Measurements from ENCODE around the gene PARP3.

The PARP3 gene

GRCh38 chr3:51966486-51966885 lies 24.3 kb downstream of the PARP3 start:
- DNase-seq (ENCODE audit: low spot score) (no peak), ATAC-seq (ENCODE audit: low read depth) (no peak)
- Histone ChIP-seq H3K4me1 (ENCODE audit: insufficient read depth, poor library complexity, severe bottlenecking) (no peaks in the 10 kb centered on the region), H3K27me3 (ENCODE audit: insufficient read depth, poor library complexity, severe bottlenecking) (no peaks in the 10 kb centered on the region), H3K9me3 (ENCODE audit: severe bottlenecking) (no peaks in the 10 kb centered on the region), H3K27ac (ENCODE audit: poor library complexity, severe bottlenecking) (no peak overlapping the region), H3K36me3 (ENCODE audit: low read depth) (no peaks in the 10 kb centered on the region), H3K4me3 (ENCODE audit: severe bottlenecking) (peak overlapping the region; percentile 89)
- TF ChIP-seq, protein P1, sequence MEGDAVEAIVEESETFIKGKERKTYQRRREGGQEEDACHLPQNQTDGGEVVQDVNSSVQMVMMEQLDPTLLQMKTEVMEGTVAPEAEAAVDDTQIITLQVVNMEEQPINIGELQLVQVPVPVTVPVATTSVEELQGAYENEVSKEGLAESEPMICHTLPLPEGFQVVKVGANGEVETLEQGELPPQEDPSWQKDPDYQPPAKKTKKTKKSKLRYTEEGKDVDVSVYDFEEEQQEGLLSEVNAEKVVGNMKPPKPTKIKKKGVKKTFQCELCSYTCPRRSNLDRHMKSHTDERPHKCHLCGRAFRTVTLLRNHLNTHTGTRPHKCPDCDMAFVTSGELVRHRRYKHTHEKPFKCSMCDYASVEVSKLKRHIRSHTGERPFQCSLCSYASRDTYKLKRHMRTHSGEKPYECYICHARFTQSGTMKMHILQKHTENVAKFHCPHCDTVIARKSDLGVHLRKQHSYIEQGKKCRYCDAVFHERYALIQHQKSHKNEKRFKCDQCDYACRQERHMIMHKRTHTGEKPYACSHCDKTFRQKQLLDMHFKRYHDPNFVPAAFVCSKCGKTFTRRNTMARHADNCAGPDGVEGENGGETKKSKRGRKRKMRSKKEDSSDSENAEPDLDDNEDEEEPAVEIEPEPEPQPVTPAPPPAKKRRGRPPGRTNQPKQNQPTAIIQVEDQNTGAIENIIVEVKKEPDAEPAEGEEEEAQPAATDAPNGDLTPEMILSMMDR (IDR thresholded peaks at IDR 0.05; ENCODE audit: poor library complexity, severe bottlenecking), result no peak

DNA sequence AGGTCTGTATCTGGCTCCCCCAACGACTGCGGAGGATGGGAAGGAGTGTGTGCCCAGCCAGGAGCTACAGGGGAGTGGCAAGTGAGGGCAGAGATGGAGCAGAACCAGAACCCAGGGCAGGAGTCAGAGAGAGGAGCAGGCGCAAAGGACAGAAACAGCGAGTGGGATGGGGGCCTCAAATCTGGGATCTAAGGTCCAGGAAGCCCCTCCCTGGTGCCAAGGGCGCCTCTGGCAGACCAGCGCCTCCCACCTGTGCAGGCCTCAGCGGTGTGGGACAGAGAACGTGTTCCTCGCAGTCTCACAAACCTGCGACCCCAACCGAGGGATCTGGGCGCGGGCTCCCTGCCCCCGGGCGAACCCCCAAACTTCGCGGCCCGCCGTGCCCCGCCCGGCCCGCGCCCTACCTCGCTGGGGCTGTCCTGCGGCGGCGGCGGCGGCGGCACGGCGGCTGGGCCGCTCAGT lies 24.8 kb downstream of the PARP3 start:
- DNase-seq (ENCODE audit: low spot score), result no peak
- no peaks in the 10 kb centered on the region for H3K36me3 ChIP-seq (ENCODE audit: low read depth)
- TF ChIP-seq, protein P1 (IDR thresholded peaks at IDR 0.05; ENCODE audit: poor library complexity, severe bottlenecking), result no peak
- H3K4me3 ChIP-seq (ENCODE audit: severe bottlenecking), result peak overlapping the region; percentile 89
- H3K9me3 ChIP-seq (ENCODE audit: severe bottlenecking), result no peaks in the 10 kb centered on the region
- H3K27ac ChIP-seq (ENCODE audit: poor library complexity, severe bottlenecking), result peak overlapping the region; percentile 75
- H3K27me3 ChIP-seq (ENCODE audit: insufficient read depth, poor library complexity, severe bottlenecking), result no peaks in the 10 kb centered on the region
- no peaks in the 10 kb centered on the region for H3K4me1 ChIP-seq (ENCODE audit: insufficient read depth, poor library complexity, severe bottlenecking)
- ATAC-seq (ENCODE audit: low read depth), result peak; percentile 30

- TF ChIP-seq, protein P1 (IDR thresholded peaks at IDR 0.05; ENCODE audit: poor library complexity, severe bottlenecking), result no peak
- H3K36me3 ChIP-seq (ENCODE audit: low read depth), result no peaks in the 10 kb centered on the region
- H3K9me3 ChIP-seq (ENCODE audit: severe bottlenecking), result no peaks in the 10 kb centered on the region
- peak within 1 kb of the TSS; percentile 75 for H3K27ac ChIP-seq (ENCODE audit: poor library complexity, severe bottlenecking)
- no peaks in the 10 kb centered on the region for H3K27me3 ChIP-seq (ENCODE audit: insufficient read depth, poor library complexity, severe bottlenecking)
- peak; percentile 37 for ATAC-seq (ENCODE audit: low read depth)
- peak within 1 kb of the TSS; percentile 89 for H3K4me3 ChIP-seq (ENCODE audit: severe bottlenecking)
- no peak for DNase-seq (ENCODE audit: low spot score)
- no peaks in the 10 kb centered on the region for H3K4me1 ChIP-seq (ENCODE audit: insufficient read depth, poor library complexity, severe bottlenecking)
These were observed 25.4 kb downstream of the PARP3 start, which contains the start of gene PCBP4 for GRCh38 chr3:51967384-51968169. Gene PCBP4 (minus strand): TSS chr3:51967454. CDS start chr3:51961240, 6,214 bp downstream.

- Histone ChIP-seq H3K4me1 (ENCODE audit: insufficient read depth, poor library complexity, severe bottlenecking) (no peaks in the 10 kb centered on the region), H3K36me3 (ENCODE audit: low read depth) (no peaks in the 10 kb centered on the region), H3K9me3 (ENCODE audit: severe bottlenecking) (no peaks in the 10 kb centered on the region), H3K27me3 (ENCODE audit: insufficient read depth, poor library complexity, severe bottlenecking) (no peaks in the 10 kb centered on the region), H3K27ac (ENCODE audit: poor library complexity, severe bottlenecking) (peak overlapping the region; percentile 75), H3K4me3 (ENCODE audit: severe bottlenecking) (peak overlapping the region; percentile 89)
- ATAC-seq (ENCODE audit: low read depth) (0 out of 3 replicates have a peak, but pooled peaks have one; percentile 3), DNase-seq (ENCODE audit: low spot score) (no peak)
- TF ChIP-seq, protein P1 (IDR thresholded peaks at IDR 0.05; ENCODE audit: poor library complexity, severe bottlenecking), result no peak
These were observed 26.1 kb downstream of the PARP3 start for GRCh38 chr3:51968170-51968775.

Data from RWPE2 (cell line).